Fibroblast of lung (primary cell): ENCODE measurements around the gene GDI2. TPM values are rescaled to one million over a fixed set of nuclear protein-coding genes. Genes with fewer than 3 reads are reported as not detected.
A peak's percentile ranks its signal among the peaks of the same experiment; 100 is the strongest.
"Not testable (repeated sequence)": the region's sequence is repeated elsewhere in the genome, so short reads cannot be mapped to it uniquely, and the experiment has no call there.

ENCODE experiments used
- DNase-seq, 2 donors: peaks; one replicate each; pipeline versions ENCODE4 v3.0.0 to v3.0.0-alpha.2; 2010; ENCODE audit warnings: low read depth in 2 of 2
- H2AFZ ChIP-seq: 2 replicates; pipeline ENCODE4 v1.5.1; 2012; ENCODE audit warnings: low read length, control low read depth, inconsistent platforms
- H3K27ac ChIP-seq: 2 replicates; pipeline ENCODE4 v1.5.1; 2011; ENCODE audit warnings: low read length, control low read depth; ENCODE audit not compliant: insufficient read depth
- H3K27me3 ChIP-seq: 2 replicates; pipeline ENCODE4 v1.5.1; 2011; ENCODE audit warnings: mild to moderate bottlenecking, low read length; ENCODE audit not compliant: control insufficient read depth, insufficient read depth
- H3K36me3 ChIP-seq: 2 replicates; pipeline ENCODE4 v1.5.1; 2011; ENCODE audit warnings: low read length; ENCODE audit not compliant: control insufficient read depth, insufficient read depth
- H3K4me1 ChIP-seq: 2 replicates; pipeline ENCODE4 v1.5.1; 2011; ENCODE audit warnings: low read length; ENCODE audit not compliant: control insufficient read depth, insufficient read depth; ENCODE audit errors: extremely low read depth
- H3K4me2 ChIP-seq: 2 replicates; pipeline ENCODE4 v1.5.1; 2011; ENCODE audit warnings: low read length, control low read depth; ENCODE audit not compliant: insufficient read depth; ENCODE audit errors: extremely low read depth
- H3K4me3 ChIP-seq, 4 experiments: fragments of 200-600 bp in 1 of 4; sonication (generic) in 1 of 4; replicated peaks in 1 of 4; 2 replicates each; pipeline ENCODE4 v1.5.1; 2011 to 2016; ENCODE audit warnings: low read length in 4 of 4, low read depth in 3 of 4, mild to moderate bottlenecking in 3 of 4, control low read depth in 2 of 4, inconsistent platforms in 1 of 4, mixed read lengths in 1 of 4; ENCODE audit not compliant: insufficient read depth in 1 of 4; ENCODE audit errors: control extremely low read depth in 1 of 4
- H3K79me2 ChIP-seq: 2 replicates; pipeline ENCODE4 v1.5.1; 2012; ENCODE audit warnings: mild to moderate bottlenecking, low read length, inconsistent platforms; ENCODE audit not compliant: control insufficient read depth, insufficient read depth
- H3K9ac ChIP-seq: 2 replicates; pipeline ENCODE4 v1.5.1; 2011; ENCODE audit warnings: mild to moderate bottlenecking, low read length, control low read depth; ENCODE audit not compliant: insufficient read depth
- H3K9me3 ChIP-seq: 2 replicates; pipeline ENCODE4 v1.5.1; 2012; ENCODE audit warnings: low read depth, low read length; ENCODE audit not compliant: control insufficient read depth, insufficient read depth
- H4K20me1 ChIP-seq: 2 replicates; pipeline ENCODE4 v1.5.1; 2011; ENCODE audit warnings: low read length; ENCODE audit not compliant: control insufficient read depth, insufficient read depth; ENCODE audit errors: extremely low read depth
- EZH2 ChIP-seq: IDR thresholded peaks from 2 replicates; pipeline ENCODE4 v1.5.1; 2012; ENCODE audit warnings: low read length, control low read depth, mild to moderate bottlenecking; ENCODE audit errors: missing control alignments
- polyA plus RNA-seq, 2 donors: library from polyadenylated mRNA; depleted of rRNA in 1 of 2; stranded (reverse) in 1 of 2; unstranded in 1 of 2; fragments of >200 nt; gene quantifications; 2 replicates each; pipeline ENCODE4 v1.2.1, GENCODE V29; 2011 to 2012; ENCODE audit warnings: missing spikeins in 1 of 2
- total RNA-seq: library from RNA; depleted of rRNA; stranded (reverse); fragments of >200 nt; gene quantifications from 2 replicates; pipeline ENCODE4 v1.2.1, GENCODE V29; 2014
- TF ChIP-seq, protein P1 (sequence below), 2 donors: IDR thresholded peaks in 1 of 2; conservative IDR thresholded peaks in 1 of 2; 1 replicate in 1 of 2; 2 replicates in 1 of 2; pipeline ENCODE4 v1.5.1; 2011 to 2012; ENCODE audit warnings: low read length in 2 of 2, control low read depth in 1 of 2, inconsistent platforms in 1 of 2, low read depth in 1 of 2, mild to moderate bottlenecking in 1 of 2

GDI2 gene
- total and polyA plus RNA-seq, 2 donors (not counting 1 experiment from before 2014, with no cell fraction given): 287 to 483 TPM

DNA sequence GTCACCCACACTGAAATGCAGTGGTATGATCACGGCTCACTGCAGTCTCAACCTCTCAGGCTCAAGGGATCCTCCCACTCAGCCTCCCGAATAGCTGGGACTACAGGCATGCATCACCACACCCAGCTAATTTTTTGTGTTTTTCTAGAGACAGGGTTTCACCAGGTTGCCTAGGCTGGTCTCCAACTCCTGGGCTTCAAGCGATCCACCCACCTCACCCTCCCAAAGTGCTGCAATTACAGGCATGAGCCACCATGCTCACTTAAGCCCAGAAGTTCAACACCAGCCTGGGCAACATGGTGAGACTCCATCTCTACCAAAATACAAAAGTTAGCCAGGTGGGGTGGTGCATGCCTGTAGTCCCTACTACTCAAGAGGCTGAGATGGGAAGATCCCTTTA lies 33.5 kb downstream of the GDI2 start:
- Histone ChIP-seq H3K4me2 (no peak overlapping the region), H3K4me3 (no peak overlapping the region), H3K9me3 (no peaks in the 10 kb centered on the region), H3K9ac (no peak overlapping the region), H3K36me3 (peaks cover 8% of the 10 kb centered on the region), H3K4me1 (peaks cover 5% of the 10 kb centered on the region), H2AFZ (no peak overlapping the region), H4K20me1 (no peaks in the 10 kb centered on the region), H3K27ac (no peak overlapping the region), H3K79me2 (peaks cover 58% of the 10 kb centered on the region), H3K27me3 (no peaks in the 10 kb centered on the region)
- no peak for TF ChIP-seq EZH2
- TF ChIP-seq, protein P1, sequence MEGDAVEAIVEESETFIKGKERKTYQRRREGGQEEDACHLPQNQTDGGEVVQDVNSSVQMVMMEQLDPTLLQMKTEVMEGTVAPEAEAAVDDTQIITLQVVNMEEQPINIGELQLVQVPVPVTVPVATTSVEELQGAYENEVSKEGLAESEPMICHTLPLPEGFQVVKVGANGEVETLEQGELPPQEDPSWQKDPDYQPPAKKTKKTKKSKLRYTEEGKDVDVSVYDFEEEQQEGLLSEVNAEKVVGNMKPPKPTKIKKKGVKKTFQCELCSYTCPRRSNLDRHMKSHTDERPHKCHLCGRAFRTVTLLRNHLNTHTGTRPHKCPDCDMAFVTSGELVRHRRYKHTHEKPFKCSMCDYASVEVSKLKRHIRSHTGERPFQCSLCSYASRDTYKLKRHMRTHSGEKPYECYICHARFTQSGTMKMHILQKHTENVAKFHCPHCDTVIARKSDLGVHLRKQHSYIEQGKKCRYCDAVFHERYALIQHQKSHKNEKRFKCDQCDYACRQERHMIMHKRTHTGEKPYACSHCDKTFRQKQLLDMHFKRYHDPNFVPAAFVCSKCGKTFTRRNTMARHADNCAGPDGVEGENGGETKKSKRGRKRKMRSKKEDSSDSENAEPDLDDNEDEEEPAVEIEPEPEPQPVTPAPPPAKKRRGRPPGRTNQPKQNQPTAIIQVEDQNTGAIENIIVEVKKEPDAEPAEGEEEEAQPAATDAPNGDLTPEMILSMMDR (conservative IDR thresholded peaks at IDR 0.05 in 1 of 2, IDR thresholded peaks at IDR 0.05 in 1 of 2; ENCODE audit: low read depth in 1 of 2, low read length in 2 of 2): no peak
- peak in 1 of 2 donors; percentile 22 for DNase-seq

DNA sequence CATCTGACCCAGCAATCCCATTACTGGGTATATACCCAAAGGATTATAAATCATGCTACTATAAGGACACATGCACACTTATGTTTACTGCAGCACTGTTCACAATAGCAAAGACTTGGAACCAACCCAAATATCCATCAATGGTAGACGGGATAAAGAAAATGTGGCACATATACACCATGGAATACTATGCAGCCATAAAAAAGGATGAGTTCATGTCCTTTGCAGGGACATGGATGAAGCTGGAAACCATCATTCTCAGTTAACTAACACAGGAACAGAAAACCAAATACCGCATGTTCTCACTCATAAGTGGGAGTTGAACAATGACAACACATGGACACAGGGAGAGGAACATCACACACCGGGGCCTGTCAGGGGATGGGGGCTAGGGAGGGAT lies 35.5 kb downstream of the GDI2 start:
- H3K79me2 ChIP-seq: peaks cover 75% of the 10 kb centered on the region
- H3K4me1 ChIP-seq, H3K9ac ChIP-seq, H3K4me2 ChIP-seq, H3K9me3 ChIP-seq, H4K20me1 ChIP-seq, H3K27me3 ChIP-seq, H2AFZ ChIP-seq, H3K27ac ChIP-seq, DNase-seq, H3K36me3 ChIP-seq, H3K4me3 ChIP-seq: not testable (repeated sequence)

DNA sequence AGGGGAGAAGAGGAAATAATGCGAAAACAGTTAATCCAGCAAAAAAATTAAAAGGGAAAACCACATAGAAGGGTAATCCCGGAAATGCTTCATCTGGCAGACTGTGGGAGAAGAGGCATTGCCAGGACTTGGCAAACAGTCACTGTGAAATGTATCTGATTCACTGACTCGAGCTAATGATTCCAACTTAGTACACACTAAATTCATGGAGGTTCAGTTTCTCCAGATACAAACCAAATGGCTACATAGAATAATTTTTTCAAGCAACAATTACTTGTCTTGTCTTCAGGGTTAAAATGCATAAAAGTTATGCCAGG lies 36.4 kb downstream of the GDI2 start:
- Histone ChIP-seq H3K36me3 (peaks cover 9% of the 10 kb centered on the region), H3K9ac (no peak overlapping the region), H2AFZ (no peak overlapping the region), H3K27me3 (no peaks in the 10 kb centered on the region), H4K20me1 (no peaks in the 10 kb centered on the region), H3K27ac (peak overlapping the region; percentile 51), H3K4me2 (peak overlapping the region; percentile 58), H3K4me1 (peaks cover 5% of the 10 kb centered on the region), H3K79me2 (peaks cover 76% of the 10 kb centered on the region), H3K4me3 (peak overlapping the region in 1 of 4 experiments; percentile 30), H3K9me3 (no peaks in the 10 kb centered on the region)
- peak; percentile 59 to 81 for DNase-seq
- TF ChIP-seq EZH2: no peak
- TF ChIP-seq, protein P1 (conservative IDR thresholded peaks at IDR 0.05 in 1 of 2, IDR thresholded peaks at IDR 0.05 in 1 of 2; ENCODE audit: low read depth in 1 of 2, low read length in 2 of 2): no peak
